HL-60 (cell line): ENCODE results near the gene MYB.

ENCODE experiments used
- DNase-seq, 2 experiments: peaks; one replicate each; pipeline ENCODE4 v3.0.0-alpha.2; 2010 to 2020; ENCODE audit warnings: low read depth in 1 of 2, low spot score in 1 of 2
- H3K27ac ChIP-seq: fragments of 250-450 bp; sonication (Bioruptor Pico); replicated peaks from 2 replicates; pipeline ENCODE4 v1.5.1; 2020; ENCODE audit warnings: mild to moderate bottlenecking, moderate library complexity
- H3K27me3 ChIP-seq: fragments of 250-450 bp; sonication (Bioruptor Pico); 2 replicates; pipeline ENCODE4 v1.5.1; 2021; ENCODE audit warnings: mild to moderate bottlenecking, moderate library complexity; ENCODE audit not compliant: insufficient read depth, poor library complexity, severe bottlenecking
- H3K4me3 ChIP-seq: replicated peaks from 2 replicates; pipeline ENCODE4 v1.5.1; 2011; ENCODE audit warnings: mild to moderate bottlenecking, control low read depth, low read length; ENCODE audit not compliant: insufficient read depth
- GABPA ChIP-seq: IDR thresholded peaks from 2 replicates; pipeline ENCODE4 v1.6.1; 2012; ENCODE audit warnings: low read depth
- POLR2AphosphoS5 ChIP-seq: IDR thresholded peaks from 2 replicates; pipeline ENCODE4 v1.6.1; 2012; ENCODE audit warnings: low read depth
- SPI1 ChIP-seq: IDR thresholded peaks from 2 replicates; pipeline ENCODE4 v1.6.1; 2012; ENCODE audit warnings: low read depth, mild to moderate bottlenecking, borderline replicate concordance
- TF ChIP-seq, protein P1 (sequence below): IDR thresholded peaks from one replicate; pipeline ENCODE4 v1.5.1; 2011; ENCODE audit warnings: low read length, control low read depth, inconsistent platforms; ENCODE audit not compliant: insufficient read depth
- TF ChIP-seq, protein P2 (sequence below): IDR thresholded peaks from 2 replicates; pipeline ENCODE4 v1.6.1; 2012; ENCODE audit warnings: low read depth; ENCODE audit not compliant: insufficient replicate concordance

MYB gene

DNA sequence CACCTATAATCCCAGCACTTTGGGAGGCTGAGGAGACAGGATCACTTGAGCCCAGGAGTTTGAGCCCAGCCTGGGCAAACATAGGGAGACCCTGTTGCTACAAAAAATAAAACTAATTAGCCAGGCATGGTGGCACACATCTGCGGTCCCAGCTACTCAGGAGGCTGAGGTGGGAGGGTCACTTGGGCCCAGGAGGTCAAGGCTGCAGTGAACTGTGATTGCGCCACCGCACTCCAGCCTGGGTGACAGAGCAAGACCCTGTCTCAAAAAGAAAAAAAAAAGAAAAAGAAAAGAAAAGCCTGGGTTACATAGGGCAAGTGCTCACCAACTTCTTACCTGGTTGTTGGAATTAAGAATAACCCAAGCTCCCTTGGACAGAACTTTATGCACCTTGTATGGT lies 14.6 kb upstream of the MYB start:
- Histone ChIP-seq H3K27ac (no peak overlapping the region), H3K27me3 (no peaks in the 10 kb centered on the region), H3K4me3 (no peak overlapping the region)
- DNase-seq, result no peak
- no peak for TF ChIP-seq SPI1
- TF ChIP-seq, protein P1, sequence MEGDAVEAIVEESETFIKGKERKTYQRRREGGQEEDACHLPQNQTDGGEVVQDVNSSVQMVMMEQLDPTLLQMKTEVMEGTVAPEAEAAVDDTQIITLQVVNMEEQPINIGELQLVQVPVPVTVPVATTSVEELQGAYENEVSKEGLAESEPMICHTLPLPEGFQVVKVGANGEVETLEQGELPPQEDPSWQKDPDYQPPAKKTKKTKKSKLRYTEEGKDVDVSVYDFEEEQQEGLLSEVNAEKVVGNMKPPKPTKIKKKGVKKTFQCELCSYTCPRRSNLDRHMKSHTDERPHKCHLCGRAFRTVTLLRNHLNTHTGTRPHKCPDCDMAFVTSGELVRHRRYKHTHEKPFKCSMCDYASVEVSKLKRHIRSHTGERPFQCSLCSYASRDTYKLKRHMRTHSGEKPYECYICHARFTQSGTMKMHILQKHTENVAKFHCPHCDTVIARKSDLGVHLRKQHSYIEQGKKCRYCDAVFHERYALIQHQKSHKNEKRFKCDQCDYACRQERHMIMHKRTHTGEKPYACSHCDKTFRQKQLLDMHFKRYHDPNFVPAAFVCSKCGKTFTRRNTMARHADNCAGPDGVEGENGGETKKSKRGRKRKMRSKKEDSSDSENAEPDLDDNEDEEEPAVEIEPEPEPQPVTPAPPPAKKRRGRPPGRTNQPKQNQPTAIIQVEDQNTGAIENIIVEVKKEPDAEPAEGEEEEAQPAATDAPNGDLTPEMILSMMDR, result no peak
- TF ChIP-seq, protein P2, sequence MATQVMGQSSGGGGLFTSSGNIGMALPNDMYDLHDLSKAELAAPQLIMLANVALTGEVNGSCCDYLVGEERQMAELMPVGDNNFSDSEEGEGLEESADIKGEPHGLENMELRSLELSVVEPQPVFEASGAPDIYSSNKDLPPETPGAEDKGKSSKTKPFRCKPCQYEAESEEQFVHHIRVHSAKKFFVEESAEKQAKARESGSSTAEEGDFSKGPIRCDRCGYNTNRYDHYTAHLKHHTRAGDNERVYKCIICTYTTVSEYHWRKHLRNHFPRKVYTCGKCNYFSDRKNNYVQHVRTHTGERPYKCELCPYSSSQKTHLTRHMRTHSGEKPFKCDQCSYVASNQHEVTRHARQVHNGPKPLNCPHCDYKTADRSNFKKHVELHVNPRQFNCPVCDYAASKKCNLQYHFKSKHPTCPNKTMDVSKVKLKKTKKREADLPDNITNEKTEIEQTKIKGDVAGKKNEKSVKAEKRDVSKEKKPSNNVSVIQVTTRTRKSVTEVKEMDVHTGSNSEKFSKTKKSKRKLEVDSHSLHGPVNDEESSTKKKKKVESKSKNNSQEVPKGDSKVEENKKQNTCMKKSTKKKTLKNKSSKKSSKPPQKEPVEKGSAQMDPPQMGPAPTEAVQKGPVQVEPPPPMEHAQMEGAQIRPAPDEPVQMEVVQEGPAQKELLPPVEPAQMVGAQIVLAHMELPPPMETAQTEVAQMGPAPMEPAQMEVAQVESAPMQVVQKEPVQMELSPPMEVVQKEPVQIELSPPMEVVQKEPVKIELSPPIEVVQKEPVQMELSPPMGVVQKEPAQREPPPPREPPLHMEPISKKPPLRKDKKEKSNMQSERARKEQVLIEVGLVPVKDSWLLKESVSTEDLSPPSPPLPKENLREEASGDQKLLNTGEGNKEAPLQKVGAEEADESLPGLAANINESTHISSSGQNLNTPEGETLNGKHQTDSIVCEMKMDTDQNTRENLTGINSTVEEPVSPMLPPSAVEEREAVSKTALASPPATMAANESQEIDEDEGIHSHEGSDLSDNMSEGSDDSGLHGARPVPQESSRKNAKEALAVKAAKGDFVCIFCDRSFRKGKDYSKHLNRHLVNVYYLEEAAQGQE, result no peak
- TF ChIP-seq GABPA, result no peak
- TF ChIP-seq POLR2AphosphoS5, result no peak

DNA sequence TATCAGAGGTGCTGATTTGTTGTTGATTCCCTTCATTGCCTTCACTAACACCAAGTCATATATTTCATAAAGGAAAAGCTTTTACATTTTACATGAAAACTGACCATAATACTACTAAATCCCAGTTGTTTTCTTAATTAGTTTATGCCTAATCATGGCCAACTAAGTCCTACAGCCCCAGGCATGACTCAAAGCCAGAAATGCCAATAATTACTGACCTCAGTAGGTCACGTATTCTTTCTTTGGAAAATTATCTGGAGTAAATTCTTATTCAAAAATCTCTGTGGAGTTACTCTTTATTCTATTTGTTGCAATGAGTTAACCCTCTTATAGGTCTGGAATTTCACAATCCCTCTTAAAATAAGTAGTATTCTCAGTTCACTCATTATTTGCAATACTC lies 13.5 kb upstream of the MYB start:
- H3K27me3 ChIP-seq, result no peaks in the 10 kb centered on the region
- H3K4me3 ChIP-seq, result no peak overlapping the region
- H3K27ac ChIP-seq, result peak overlapping the region; percentile 41
- no peak for DNase-seq
- TF ChIP-seq GABPA, result no peak

DNA sequence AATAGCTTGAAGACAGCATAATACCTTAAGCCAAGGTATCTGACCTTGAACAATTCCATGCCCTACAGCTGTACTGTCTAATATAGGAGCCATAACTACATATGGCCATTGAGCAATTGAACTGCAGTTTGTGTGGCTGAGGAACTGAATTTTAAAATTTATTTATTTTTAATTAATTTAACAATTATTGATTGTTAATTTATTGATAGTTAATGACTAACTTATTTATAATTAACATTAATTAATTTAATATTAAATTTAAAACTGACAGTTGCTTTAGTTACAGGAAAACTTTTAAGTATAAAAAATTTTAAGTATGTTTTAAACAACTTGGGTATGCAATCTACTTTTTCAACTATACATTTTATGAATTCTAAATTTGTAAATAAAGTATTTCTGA lies 12.3 kb upstream of the MYB start:
- Histone ChIP-seq H3K27ac (no peak overlapping the region), H3K4me3 (no peak overlapping the region), H3K27me3 (no peaks in the 10 kb centered on the region)
- TF ChIP-seq, protein P2, result no peak
- TF ChIP-seq GABPA, result no peak
- TF ChIP-seq SPI1, result no peak
- TF ChIP-seq, protein P1, result no peak
- TF ChIP-seq POLR2AphosphoS5, result no peak
- no peak for DNase-seq

DNA sequence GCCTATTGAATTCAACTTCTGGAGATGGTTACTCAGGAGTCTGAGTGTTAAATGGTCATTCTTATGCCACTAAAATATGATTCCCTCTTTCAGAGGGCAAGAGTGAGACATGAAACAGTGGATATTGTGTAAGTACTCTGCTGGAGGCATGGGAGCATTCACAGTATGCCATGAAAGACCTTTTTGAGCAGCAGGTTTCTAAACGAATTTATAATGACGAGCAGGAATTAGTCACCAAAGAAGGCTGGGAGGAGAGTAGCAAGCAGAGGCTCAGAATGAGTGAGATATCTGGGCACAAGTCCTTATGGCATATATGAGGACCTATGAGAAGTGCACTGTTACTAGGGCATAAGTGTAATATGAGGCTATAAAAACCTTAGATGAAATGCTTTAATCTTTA lies 10.9 kb upstream of the MYB start:
- DNase-seq, result no peak
- no peaks in the 10 kb centered on the region for H3K27me3 ChIP-seq
- no peak for TF ChIP-seq POLR2AphosphoS5
- TF ChIP-seq SPI1, result no peak
- no peak for TF ChIP-seq GABPA
- TF ChIP-seq, protein P1, result no peak
- TF ChIP-seq, protein P2, result no peak
- H3K4me3 ChIP-seq, result no peak overlapping the region
- no peak overlapping the region for H3K27ac ChIP-seq
